GM15510 (cell line): Measurements from ENCODE around the gene PRKCD.
A peak's percentile ranks its signal among the peaks of the same experiment; 100 is the strongest.

Experiments used
- POLR2A ChIP-seq: IDR thresholded peaks from 3 replicates; pipeline ENCODE4 v1.6.1; 2011; ENCODE audit warnings: borderline replicate concordance; ENCODE audit not compliant: insufficient read length; ENCODE audit errors: extremely low read depth

Gene PRKCD

DNA sequence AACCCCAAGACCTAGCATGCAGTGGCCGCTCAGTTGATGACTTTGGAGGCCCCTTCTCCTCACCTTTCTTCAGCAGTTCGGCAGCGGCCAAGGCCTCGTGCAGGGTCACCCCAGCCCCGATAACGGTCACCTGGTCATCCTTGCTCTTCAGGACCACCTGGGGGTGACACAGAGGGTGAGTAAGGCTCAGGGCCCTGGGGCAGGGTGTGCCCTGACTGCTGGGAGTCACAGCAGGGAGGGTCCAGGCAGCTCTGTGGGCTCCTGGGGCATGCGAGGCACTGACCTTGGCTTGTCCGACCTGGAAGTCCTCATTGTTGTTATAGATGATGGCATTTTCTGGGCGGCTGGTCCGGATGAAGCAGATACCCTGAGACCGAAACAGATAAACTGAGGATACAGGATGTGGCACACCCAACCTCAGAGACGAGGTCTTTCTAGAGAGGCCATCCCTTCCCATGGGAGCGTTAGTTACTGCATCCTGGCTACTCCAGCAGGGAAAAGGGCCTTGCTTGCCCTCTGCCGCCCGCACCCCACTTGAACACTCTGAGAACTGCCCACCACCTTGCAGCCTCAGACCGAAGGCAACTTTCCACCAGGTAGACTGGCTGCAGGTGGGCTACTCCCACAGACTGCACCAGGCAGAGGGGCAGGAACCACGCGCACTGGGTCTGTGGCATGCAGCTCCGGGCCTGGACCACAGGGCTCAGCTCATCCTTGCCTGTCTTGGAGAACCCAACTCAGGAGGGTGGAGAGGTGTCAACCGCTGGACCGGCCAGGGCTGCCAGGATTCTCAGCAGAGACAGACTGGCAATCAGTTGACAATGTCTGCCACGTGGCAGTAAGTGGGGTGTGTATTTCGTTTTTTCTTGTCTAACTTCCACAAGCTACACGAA, 67.2 kb downstream of the PRKCD start:
- no peak for TF ChIP-seq POLR2A

DNA sequence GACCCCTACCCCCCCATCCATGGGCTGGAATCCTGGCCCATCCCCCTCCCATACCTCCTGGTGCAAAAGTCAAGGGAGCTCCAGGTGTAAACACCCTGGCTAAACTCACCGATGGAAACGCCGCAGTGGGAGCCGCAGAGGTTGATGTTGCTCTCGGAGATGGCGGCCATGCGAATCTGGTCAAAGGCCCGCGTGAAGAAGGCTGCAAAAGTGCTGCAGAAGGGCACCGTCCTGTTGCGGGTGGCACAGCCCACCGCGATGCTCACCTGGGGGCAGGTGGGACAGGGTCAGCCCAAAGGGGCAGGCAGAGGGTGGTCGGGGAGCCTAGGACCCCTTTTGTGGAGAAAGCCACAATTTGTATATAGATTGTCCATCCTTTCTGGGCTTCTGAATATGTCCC, 68.2 kb downstream of the PRKCD start:
- TF ChIP-seq POLR2A = no peak

DNA sequence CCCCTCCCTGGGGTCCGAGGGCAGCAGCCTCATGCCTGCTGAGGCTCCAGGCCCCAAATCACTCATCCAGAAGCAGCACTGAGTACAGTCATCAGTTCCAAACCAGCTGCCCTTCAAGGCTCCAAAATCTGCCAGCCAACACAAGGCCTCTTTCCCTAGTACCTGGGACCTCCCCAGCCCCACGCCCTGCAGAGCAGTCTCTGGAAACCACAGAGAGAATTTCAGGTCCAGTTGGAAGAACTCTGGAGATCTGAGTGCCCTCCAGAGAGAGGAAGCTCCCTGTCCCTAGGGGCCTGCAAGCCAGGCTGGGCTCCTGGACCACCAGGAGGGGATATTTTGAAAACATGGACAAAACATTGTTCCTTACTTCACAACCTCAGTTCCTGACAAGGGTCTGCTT, 68.6 kb downstream of the PRKCD start:
- TF ChIP-seq POLR2A = no peak

DNA sequence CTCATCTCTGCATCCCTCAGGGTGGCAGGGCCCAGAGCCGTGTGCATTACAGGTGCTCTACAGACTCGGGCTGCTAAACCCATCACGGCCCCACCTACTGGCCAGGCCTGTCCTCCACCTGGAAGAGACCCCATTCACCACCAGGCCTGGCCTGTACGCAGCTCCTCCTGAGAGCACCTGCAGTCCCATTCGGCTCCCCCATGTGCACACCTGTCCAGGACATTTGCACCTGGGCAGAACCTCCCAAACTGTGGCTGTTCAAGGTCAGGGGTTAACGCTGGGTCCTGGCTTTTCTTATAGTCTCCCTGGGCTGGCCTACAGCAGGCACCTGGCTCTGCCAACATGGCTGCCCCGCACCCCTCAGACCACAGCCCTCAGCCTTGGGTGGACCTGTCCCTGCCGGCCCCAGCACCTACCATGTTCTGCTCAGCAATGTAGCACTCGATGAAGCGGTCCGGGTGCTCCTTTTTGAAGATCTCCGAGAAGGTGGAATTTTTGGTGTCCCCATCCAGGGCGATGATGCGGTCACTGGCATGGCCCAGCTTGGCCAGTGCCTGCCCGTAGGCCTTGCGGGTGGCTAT, 69.1 kb downstream of the PRKCD start:
- TF ChIP-seq POLR2A = no peak

DNA sequence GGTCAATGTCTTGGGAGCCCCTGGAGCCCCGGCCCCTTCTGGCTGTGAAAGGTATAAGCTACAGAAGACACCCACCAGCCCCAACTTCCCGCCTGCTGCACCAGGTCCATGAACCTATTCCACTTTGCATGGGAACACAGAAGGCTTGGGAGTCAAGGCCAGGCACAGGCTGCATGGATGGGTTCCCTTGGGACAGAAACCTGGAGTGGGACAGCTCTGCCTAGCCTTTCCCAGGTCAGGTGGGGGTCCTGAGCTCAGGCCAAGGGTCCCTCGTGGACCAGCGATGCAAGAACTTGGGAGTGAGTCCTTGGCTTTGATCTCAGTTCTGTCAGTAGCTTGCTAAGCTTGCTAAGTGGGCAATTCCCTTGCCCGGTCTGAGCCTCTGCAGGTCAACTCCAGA, 69.8 kb downstream of the PRKCD start:
- TF ChIP-seq POLR2A = no peak

DNA sequence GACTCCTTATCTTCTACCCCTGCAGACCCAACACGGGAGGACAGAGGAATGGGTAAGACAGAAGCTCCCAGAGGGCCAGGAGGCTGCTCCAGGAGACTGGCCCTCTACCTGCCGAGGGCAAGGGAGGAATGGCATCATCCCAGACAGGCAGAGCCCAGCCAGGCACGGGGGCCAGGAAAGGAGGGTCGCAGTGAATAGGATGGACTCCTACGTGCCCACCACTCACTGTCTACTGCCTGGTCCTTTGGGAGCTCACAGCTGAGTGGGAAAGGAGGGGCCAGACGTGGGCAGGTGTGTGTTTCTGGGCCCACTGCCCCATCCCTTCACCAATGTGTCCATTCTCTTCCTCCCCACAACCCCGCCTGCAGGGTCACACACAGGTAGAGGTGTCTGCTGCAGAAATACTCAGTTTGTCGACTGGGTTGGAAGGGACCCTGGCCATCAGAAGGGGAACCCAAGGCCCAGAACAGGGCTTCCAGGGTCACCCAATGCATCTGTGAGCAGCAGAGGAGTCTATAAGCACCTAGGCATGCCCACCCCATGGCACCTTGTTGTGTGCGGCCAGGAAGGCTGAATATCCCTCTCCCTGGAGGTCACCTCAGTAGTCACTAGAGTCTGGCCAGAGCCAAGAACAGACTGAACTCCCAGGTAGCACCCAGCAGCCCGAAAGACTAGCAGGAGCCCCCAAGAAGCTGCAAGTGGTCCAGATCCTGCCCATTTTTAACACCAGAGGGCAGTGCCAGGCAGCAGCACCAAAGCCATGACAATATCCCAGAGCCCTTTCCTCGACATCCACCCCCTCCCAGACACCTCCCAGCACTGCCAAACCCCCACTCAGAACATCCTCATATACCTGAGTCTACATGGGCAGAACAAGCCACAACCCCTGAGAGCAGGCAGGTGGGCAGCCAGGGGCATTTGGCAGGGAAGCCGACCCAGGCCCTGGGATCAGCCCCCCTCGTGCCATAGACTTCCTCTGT, 70.8 kb downstream of the PRKCD start:
- no peak for TF ChIP-seq POLR2A

DNA sequence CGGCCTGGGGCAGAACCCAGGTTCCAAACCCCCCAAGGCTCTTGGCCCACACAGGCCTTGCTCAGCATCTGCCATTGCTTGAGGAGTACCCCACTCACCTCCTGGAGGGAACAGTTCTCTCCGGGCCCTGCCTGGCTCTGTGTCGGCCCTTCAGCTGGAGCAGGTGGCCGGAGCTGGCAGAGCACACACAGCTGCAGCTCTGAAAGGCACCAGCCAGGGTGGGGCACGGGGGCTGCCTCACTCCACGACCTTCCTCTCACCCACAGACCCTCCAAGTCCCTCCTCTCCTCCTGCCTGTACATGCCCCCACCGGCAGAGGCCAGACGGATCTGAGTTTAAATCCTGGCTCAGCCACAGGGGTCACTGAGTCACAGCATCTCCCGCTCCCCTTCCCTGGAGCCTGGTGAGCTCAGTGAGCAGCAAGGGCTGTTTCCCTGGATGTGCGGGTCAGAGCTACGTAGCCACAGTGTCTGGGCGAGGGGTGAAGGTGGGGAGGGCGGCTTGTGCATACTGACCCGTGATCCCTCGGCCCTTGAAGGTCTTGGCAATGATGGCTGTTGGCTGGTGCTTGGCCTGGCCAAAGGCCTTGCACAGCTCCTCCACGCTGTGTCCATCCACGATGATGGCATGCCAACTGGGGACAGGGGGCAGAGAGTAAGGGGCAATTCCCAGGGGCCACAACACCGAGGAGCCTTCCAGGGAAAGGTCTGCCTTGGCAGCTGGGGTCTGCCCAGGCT, 71.8 kb downstream of the PRKCD start:
- peak; percentile 21 for TF ChIP-seq POLR2A

DNA sequence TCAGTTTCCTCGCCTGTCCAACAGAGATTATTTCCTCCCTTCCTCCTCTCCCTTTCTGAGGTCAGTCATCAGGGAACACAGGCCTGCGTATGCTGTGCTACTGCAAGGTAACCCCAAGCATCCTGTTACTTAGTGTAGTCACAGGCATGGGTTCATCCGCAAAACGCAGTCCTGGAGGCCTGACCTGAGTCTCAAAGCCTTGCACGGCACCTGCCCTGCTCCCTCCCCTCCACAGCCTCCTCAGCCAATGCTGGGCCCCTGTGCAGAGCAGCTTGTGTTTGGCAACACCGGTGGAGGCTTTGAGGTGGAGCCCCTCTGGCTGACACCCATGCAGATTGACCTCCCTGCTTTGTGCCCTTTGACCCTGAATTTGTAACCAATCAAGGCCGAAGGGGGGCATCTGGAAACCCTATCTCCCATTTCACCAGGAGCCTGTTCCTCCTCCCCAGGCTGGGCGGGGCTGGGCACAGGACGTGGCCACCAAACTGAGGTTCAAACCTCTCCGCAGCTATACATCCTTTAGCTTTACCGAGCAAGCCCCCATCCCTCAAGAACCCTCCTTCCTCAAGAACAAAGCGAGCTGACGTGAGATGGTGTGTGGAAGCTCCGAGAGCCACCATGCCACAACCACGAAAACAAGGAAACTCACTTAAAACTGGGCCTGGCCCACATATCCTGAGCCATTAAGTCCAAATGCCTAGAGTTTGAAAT, 73.3 kb downstream of the PRKCD start:
- no peak for TF ChIP-seq POLR2A

DNA sequence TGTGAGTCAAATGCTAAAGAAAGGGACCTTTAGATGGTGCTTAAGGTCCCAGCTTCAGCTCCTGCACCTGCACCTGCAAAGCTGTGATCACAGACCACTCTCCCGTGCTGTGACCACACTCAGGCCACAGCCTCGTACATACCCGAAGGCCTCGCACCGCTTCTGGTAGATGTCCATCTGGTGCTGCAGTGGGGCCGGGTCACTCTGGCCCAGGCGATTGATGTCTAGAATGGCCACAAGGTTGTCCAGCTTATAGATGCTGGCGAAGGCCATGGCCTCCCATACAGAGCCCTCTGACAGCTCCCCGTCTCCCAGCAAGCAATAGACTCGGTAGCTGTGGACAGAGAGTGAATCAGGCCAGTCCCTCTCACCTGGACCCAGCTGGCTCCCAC, 73.8 kb downstream of the PRKCD start:
- no peak for TF ChIP-seq POLR2A

DNA sequence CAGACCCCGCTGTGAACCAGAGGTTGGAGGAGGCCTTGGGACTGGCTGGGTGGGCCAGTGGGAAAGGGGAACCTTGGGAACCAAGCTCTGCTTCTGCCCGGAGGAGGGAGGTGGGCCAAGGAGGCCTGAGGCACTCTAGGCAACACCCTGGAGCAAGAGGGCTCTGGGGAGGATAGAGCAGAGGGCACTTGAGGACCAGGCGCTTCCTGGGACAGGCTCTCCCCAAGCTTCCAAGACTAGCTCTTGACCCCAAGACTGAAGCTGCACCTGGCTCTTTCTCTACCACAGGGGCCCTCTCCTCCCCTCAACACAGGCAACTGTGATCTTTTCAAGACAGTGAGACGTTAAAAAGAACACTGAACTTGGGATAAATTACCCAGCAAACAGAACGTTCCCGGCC, 74.5 kb downstream of the PRKCD start:
- TF ChIP-seq POLR2A = no peak

DNA sequence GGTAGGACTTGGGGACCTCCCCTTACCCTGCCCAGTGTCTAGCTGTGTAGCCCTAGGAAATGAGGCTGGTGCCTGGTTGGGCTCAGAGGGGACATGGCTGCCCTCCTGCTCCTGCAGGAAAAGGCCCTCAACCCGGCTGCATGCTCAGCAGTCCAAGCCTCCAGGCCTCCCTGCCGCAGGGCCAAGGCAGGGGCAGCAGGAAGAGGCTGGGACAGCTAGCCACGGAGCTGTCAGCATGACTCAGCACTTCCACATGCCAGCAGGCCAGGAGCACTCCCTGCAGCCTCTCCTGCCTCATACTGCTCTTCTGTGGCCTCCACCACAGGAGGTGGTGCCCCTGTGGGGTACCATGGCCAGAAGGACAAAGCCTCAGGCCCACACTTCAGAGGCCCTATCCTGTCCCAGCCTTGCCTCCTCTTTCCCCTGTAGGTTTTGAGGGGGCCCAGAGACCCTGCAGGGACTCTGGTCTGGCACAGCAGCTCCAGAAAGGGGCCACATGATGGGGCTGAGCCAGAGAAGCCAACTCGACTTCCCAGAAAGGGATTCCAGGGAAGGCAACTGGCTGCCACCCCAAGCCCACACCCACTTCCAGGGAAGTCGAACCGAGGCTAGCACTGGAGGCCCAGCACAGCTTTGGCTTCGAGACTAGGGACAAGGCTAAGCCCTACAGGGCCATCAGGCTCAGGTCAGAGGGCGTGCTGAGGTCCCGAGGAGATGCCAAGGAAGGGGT, 75.3 kb downstream of the PRKCD start:
- no peak for TF ChIP-seq POLR2A

DNA sequence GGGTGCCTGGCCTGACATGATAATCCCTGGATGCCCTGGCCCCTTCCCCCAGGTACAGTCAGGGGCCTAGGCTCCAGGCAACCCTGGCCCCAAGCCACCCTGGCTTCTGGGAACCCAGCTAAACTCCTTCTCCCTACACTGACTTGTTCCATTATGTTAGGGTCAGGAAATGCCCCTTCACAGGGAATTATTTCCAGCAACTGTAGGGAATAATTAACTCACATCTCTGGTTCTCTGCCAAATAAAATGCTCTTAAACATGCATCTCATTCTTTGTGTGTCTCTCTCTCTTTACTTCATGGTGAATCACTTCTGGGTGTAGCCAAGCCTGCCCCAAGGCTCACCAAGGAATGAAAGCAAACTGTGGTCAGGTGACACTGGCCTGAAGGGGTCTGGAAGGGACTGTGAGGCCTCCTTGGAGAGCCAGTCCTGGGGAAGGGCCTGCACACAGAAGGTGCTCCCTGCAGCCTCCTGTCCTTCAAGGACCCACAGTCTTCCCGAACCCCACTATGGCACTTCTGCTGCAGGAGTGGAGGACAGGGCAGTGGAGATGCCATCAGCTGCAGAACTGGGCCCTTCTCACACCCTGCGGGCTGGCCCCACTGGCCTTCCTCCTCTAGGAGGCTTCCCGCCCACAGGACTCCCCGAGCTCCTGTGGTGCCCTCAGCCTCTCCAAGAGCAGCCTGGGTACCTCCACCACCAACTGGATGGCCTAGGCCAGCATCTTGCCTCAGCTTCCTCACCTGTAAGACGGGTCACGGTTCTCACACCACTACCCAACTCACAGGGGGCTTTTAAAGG, 77.2 kb downstream of the PRKCD start:
- TF ChIP-seq POLR2A = no peak
